Transverse colon (tissue), 4 donors: ENCODE results near the gene FAM120C. TPM values are rescaled to one million over a fixed set of nuclear protein-coding genes. Genes with fewer than 3 reads are reported as not detected.

Source experiments
- DNase-seq: peaks from one replicate; pipeline ENCODE4 v3.0.0-alpha.2; 2019
- H3K27ac ChIP-seq, 4 donors: fragments of 200-600 bp; sonication (generic); 2 replicates each; pipeline ENCODE4 v1.5.1; 2016 to 2018; ENCODE audit warnings: inconsistent platforms in 4 of 4
- H3K27me3 ChIP-seq: fragments of 200-600 bp; sonication (generic); 2 replicates; pipeline ENCODE4 v1.5.1; 2017; ENCODE audit warnings: inconsistent platforms
- H3K36me3 ChIP-seq, 4 donors: fragments of 200-600 bp; sonication (generic); 2 replicates each; pipeline ENCODE4 v1.5.1; 2017 to 2019; ENCODE audit warnings: inconsistent platforms in 4 of 4
- H3K4me1 ChIP-seq, 4 donors: fragments of 200-600 bp; sonication (generic); 2 replicates each; pipeline ENCODE4 v1.5.1; 2017 to 2020; ENCODE audit warnings: inconsistent platforms in 4 of 4
- H3K4me3 ChIP-seq, 4 donors: fragments of 200-600 bp; sonication (generic); 1 replicate in 1 of 4; 2 replicates in 3 of 4; pipeline versions ENCODE4 v1.5.1 to v1.6.1; 2017 to 2019; ENCODE audit warnings: inconsistent platforms in 4 of 4
- H3K9me3 ChIP-seq, 2 donors: fragments of 200-600 bp; sonication (generic); 2 replicates each; pipeline ENCODE4 v1.5.1; 2017 to 2019; ENCODE audit warnings: inconsistent platforms in 2 of 2
- CTCF ChIP-seq, 5 experiments: fragments of 200-600 bp in 3 of 5; fragments of 450-650 bp in 2 of 5; sonication (generic) in 3 of 5; IDR thresholded peaks; 1 replicate in 2 of 5; 2 replicates in 3 of 5; pipeline ENCODE4 v1.5.1; 2016 to 2017; ENCODE audit warnings: antibody characterized with exemption in 5 of 5, inconsistent platforms in 3 of 5, mild to moderate bottlenecking in 2 of 5, moderate library complexity in 1 of 5
- EP300 ChIP-seq: sonication (generic); formaldehyde crosslinking; IDR thresholded peaks from one replicate; pipeline ENCODE4 v1.6.1; 2017; ENCODE audit warnings: antibody characterized with exemption, low read depth
- POLR2A ChIP-seq: fragments of 450-650 bp; IDR thresholded peaks from one replicate; pipeline ENCODE4 v1.6.1; 2016; ENCODE audit warnings: antibody characterized with exemption, mild to moderate bottlenecking, moderate library complexity
- POLR2AphosphoS5 ChIP-seq, 3 donors: sonication (generic); formaldehyde crosslinking; IDR thresholded peaks; one replicate each; pipeline ENCODE4 v1.6.1; 2016; ENCODE audit warnings: antibody characterized with exemption in 3 of 3
- WGBS, 2 donors: methylation state at CpG; one replicate each; pipeline ENCODE4 v1.1.5; 2018; ENCODE audit warnings: low coverage in 1 of 2; 5-methylcytosine and 5-hydroxymethylcytosine counted together
- in situ Hi-C, 4 donors: fragments of 200-750 bp; cut with MboI; loops; one replicate each; pipeline versions ENCODE4 v1.15.0 to v1.15.1; 2017; ENCODE audit warnings: low sequenced_read_pairs in 3 of 4, low pct_ligation_motif_present in 1 of 4, low pct_unique_long_range_greater_than_20kb in 1 of 4
- intact Hi-C: fragments of 100-400 bp; cut with DNase I; formaldehyde crosslinking; loops from one replicate; pipeline ENCODE4 v1.15.1; 2023; ENCODE audit warnings: low total_unique reads
- total RNA-seq, 4 donors: library from RNA; depleted of rRNA; stranded (reverse); fragments of >200 nt; gene quantifications; one replicate each; pipeline ENCODE4 v1.1.0, GENCODE V29; 2016

Gene FAM120C
- total RNA-seq, 4 donors from 2014 or later: 3.0 to 5.7 (median 3.3) TPM

GRCh38 chrX:54043541-54044125 lies 139.4 kb downstream of the FAM120C start:
- H3K27me3 ChIP-seq: no peaks in the 10 kb centered on the region
- in situ Hi-C loops: no loop called here
- peak overlapping the region; percentile 94 to 98 (median 96) for H3K27ac ChIP-seq
- peak; percentile 44 for TF ChIP-seq POLR2A
- no peak for TF ChIP-seq EP300
- no peak for TF ChIP-seq CTCF (IDR thresholded peaks at IDR 0.05)
- TF ChIP-seq POLR2AphosphoS5 (IDR thresholded peaks at IDR 0.05): no peak
- intact Hi-C loops: no loop called here
- WGBS, 2 donors: 61% methylated on average over 43 of the region's 43 CpGs; no CpG with 5 or more reads in 1 of the 2 donors
- peaks cover 0 to 5% (median 2%) of the 10 kb centered on the region in 4 donors for H3K4me1 ChIP-seq
- peak; percentile 49 for DNase-seq
- peak overlapping the region; percentile 44 to 89 (median 72) for H3K4me3 ChIP-seq
- H3K36me3 ChIP-seq: no peaks in the 10 kb centered on the region
- no peaks in the 10 kb centered on the region for H3K9me3 ChIP-seq

GRCh38 chrX:54043056-54043455 lies 140.0 kb downstream of the FAM120C start:
- Histone ChIP-seq H3K27ac (peak overlapping the region; percentile 94 to 98 (median 96)), H3K27me3 (no peaks in the 10 kb centered on the region), H3K4me1 (peaks cover 0 to 5% (median 2%) of the 10 kb centered on the region in 4 donors), H3K4me3 (peak overlapping the region; percentile 44 to 89 (median 72)), H3K9me3 (no peaks in the 10 kb centered on the region), H3K36me3 (no peaks in the 10 kb centered on the region)
- DNase-seq: no peak
- 45% methylated on average over 11 of the region's 11 CpGs; no CpG with 5 or more reads in 1 of the 2 donors for WGBS, 2 donors
- in situ Hi-C loops (no loop called here), intact Hi-C loops (no loop called here)
- TF ChIP-seq CTCF (IDR thresholded peaks at IDR 0.05) (no peak), EP300 (no peak), POLR2AphosphoS5 (IDR thresholded peaks at IDR 0.05) (no peak), POLR2A (no peak)

- 53% methylated on average over 26 of the region's 26 CpGs; no CpG with 5 or more reads in 1 of the 2 donors for WGBS, 2 donors
- intact Hi-C loops (no loop called here), in situ Hi-C loops (no loop called here)
- Histone ChIP-seq H3K4me1 (peaks cover 0 to 5% (median 2%) of the 10 kb centered on the region in 4 donors), H3K27ac (peak overlapping the region; percentile 94 to 98 (median 96)), H3K36me3 (no peaks in the 10 kb centered on the region), H3K27me3 (no peaks in the 10 kb centered on the region), H3K4me3 (peak overlapping the region; percentile 1 to 89 (median 72)), H3K9me3 (no peaks in the 10 kb centered on the region)
- TF ChIP-seq POLR2AphosphoS5 (IDR thresholded peaks at IDR 0.05): no peak
- peak in 4 of 5 experiments; percentile 8 to 15 (median 14) for TF ChIP-seq CTCF (IDR thresholded peaks at IDR 0.05)
- peak; percentile 33 for DNase-seq
Observed at GRCh38 chrX:54042609-54043021, 140.4 kb downstream of the FAM120C start.

- in situ Hi-C loops: no loop called here
- WGBS, 2 donors: 88 to 100% methylated on average over 1 to 4 of the region's 4 CpGs
- TF ChIP-seq CTCF (IDR thresholded peaks at IDR 0.05) (no peak), POLR2AphosphoS5 (IDR thresholded peaks at IDR 0.05) (no peak), EP300 (no peak), POLR2A (no peak)
Observed at GRCh38 chrX:54030329-54030728, 152.7 kb downstream of the FAM120C start.

More at GRCh38 chrX:54030329-54030728, 152.7 kb downstream of the FAM120C start:
- intact Hi-C loops: no loop called here
- Histone ChIP-seq H3K4me1 (no peaks in the 10 kb centered on the region), H3K27ac (no peak overlapping the region), H3K36me3 (no peaks in the 10 kb centered on the region), H3K4me3 (no peak overlapping the region), H3K27me3 (no peaks in the 10 kb centered on the region), H3K9me3 (no peaks in the 10 kb centered on the region)
- DNase-seq: no peak
